ENCODE data around the gene BCL2L11.

The BCL2L11 gene

GRCh38 chr2:111143107-111143842 lies 22.6 kb downstream of the BCL2L11 start:
- DNase-seq = no peak

DNA sequence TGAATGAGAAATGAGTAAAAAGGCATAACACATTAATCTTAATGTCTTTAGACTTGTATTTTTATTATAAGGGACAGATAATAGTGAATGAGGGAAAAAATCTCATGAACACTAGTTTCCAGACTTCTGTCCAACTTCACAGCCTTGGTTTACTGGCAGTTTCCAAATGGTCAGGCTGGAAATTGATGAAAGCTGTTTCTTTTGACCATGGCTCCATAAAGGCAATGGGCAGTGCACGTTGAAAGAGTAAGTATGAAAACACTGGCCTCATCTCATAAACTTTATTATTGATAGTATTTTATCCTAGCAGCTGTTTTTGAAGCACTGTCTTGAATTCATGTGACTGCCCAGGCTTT lies 23.1 kb downstream of the BCL2L11 start:
- DNase-seq = no peak

DNA sequence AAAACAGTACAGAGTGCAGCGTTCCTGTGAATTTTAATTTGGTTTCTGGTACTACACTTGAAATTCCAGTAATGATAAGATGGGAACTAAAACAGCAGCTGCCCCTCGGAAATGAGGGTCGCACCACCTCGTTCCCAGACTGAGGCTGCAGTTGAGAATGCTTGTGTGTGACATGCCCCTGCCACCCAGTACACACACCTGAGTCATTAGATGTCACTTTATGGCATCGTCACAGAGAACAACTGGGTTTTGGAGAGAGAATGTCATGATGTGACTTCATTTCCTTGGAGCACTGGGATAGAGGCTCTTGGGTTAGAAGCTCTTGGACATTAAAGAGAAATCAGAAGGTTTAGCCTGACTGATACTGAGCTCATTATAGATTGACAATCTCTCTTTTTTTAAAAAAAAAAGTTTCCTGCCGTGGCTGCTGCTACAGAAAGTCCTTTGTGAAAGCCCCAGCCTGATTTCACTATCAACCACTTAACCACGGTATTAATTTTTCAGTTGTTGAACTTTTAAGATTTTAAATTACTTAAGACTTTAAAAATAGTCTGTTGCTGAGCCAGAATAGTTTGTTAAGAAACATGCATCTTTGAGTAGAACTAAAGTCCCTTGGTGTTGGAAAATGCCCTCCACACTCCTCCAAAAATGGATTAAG lies 24.5 kb downstream of the BCL2L11 start:
- no peak for DNase-seq

DNA sequence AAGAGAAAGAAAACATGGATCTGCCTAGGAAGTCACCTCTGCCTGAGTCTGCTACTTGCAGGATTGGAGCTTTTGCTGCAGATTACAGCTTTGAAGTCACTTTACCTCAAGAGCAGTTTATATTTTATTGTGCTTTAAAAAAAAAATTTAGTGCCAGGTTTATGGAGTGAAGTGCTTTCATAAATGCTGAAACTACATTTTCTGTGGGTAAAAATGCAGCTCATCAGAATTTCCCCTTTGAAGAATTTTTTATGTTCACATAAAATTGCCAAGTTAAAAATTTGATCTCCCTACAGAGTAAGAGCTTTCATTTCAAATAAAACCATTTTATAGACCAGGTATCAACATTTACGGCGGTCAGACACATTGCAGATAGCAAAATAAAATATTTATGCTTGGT lies 25.2 kb downstream of the BCL2L11 start:
- DNase-seq = no peak

DNA sequence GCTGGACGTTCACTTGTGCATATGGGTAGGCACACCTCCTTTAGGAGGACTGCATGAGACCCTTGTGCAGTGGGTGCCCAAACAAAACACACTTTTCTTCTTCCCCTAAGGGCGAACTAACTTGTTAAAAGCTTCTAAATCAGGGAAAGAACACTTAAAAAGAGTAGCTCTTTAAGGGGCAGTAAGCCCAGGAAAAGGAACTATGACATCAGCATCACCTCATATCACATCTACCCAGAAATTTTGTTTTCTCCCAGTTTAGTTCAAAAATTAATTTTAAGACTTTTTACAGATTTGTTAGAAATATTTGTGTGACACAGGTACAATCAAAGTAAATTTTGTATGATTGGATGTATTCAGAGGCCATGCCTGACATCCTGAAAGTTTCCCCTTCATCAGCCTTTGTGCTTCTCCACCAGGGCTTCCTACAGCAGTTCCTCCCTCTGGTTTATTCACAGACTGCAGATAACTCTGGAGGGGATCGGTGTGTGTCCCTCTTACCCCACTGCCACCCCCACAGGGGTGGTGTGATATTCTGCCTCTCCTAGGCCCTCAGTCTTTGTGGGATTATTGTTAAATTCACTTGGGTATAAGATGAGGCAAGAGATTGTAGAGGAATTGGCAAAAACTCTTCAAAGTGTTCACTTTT lies 27.6 kb downstream of the BCL2L11 start:
- DNase-seq = no peak

GRCh38 chr2:111148925-111149324 lies 28.2 kb downstream of the BCL2L11 start:
- DNase-seq = no peak

DNA sequence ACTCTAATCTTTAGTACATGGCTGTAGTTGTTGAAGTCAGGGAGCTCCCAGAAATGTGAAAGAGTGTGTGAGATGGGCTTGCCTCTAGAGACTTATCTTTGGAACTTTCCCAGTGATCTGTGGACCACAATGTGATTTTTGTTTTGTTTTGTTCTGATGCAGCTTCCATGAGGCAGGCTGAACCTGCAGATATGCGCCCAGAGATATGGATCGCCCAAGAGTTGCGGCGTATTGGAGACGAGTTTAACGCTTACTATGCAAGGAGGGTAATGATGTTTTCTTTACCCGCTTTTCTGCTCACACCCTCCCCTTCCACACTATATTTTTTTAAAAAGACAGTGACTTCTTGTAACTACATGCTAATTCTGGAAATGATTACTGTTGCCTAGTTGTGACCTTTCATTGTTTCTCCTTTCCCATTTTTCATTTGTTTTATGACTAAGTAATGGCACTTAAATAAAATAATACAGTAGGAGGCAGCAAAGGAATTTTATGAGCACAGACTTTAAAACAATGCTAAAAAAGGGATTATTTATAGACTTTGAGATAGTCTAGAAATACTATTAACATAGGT lies 29.3 kb downstream of the BCL2L11 start:
- peak; percentile 17 for DNase-seq

- no peak for DNase-seq
These were observed 34.0 kb downstream of the BCL2L11 start for GRCh38 chr2:111154758-111155157.

DNA sequence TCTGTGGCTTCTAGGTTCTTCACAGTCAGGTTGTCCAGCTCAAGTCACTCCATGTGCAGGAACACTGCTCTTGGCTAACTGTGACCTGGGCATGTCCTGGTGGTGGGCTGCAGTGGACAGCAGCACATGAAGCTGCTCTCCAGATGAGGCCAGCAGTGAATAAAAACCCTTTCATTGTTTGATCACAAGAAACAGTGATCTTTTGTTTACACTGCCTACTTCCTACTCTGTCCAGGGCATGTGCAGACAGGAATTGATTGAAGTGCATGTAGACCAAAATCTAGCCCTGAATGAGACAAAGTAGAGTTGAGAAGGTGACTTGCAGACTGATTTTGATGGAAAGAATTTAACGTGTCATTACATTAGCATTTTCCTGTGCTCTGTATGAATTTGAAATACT lies 34.9 kb downstream of the BCL2L11 start:
- DNase-seq = peak; percentile 54

DNA sequence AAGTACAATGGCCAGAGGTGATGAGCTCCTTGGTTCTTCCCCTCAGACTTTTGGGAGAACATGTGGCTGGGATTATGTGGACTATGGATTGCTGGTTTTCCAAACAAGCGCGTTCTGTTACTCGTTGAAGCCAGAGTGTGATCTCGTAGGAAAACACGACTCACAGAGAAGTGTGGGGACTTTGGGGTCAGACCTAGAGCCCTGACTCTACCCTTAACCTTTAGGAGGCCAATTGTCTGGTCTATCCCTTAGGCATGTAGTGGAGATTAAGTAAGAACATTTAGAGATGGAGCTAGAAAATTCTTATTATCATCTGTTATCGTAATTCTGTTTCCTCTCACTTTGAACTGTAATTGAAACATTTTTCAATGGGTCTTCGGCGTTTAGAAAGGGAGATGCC lies 35.8 kb downstream of the BCL2L11 start:
- DNase-seq = no peak

- no peak for DNase-seq
These were observed 36.5 kb downstream of the BCL2L11 start for GRCh38 chr2:111157071-111157661.

GRCh38 chr2:111157798-111158197 lies 37.1 kb downstream of the BCL2L11 start:
- no peak for DNase-seq

DNA sequence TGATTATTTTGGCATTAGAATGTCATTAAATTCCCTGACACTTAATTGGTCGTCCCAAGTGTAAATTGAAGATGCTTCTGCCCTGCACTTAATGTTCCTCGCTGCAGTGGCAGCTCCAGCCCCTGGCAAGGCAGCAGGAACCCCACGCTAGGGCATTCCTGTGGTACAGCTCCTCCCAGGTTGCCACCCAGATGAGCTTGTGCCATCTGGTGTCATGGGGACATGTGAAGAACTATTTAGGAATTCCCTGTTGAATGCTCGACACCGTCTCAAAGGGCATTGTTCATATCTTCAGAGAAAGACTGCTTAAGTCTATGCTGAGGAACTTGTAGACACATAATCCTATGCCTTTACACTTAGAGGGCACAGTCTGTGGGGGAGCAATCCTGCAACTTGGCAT lies 38.9 kb downstream of the BCL2L11 start:
- DNase-seq = peak; percentile 58

DNA sequence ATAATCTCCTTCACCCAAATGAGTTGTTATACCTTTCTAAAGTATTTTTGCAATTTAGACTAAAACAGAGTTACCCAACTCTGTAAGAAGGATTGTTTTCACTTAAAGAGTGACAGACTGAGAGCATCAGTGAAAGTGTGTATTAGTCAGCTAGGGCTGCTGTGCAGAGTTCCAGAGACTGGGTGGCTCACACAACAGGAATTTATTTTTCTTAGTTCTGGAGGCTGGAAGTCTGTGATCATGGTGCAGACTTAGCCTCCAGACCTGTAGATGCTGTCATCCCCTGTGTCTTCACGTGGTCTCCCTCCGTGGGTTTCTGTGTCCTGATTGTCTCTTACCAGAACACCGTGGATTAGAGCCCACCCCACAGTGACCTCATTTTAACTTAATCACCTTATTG lies 40.0 kb downstream of the BCL2L11 start:
- peak; percentile 95 for DNase-seq

DNA sequence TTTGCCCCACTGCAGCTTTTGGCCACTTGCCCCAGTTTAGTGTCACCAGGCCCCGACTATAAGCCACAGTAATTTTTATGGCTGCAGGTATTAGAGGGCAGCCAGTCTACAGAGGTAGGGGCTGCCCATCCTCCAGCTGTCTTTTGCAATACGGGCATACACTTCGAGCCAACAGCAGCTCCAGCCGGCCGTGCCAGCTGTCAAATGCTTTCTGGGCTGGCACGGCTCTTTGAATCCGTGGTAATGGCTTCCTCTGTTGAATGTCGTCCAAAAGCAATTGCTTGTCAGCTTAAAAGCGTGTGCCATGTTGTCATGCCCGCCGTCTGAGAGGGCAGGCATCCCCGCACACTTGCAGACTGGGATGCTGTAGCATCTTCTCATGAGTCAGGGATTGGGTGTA lies 41.3 kb downstream of the BCL2L11 start:
- no peak for DNase-seq

GRCh38 chr2:111162718-111163331 lies 42.1 kb downstream of the BCL2L11 start:
- no peak for DNase-seq

DNA sequence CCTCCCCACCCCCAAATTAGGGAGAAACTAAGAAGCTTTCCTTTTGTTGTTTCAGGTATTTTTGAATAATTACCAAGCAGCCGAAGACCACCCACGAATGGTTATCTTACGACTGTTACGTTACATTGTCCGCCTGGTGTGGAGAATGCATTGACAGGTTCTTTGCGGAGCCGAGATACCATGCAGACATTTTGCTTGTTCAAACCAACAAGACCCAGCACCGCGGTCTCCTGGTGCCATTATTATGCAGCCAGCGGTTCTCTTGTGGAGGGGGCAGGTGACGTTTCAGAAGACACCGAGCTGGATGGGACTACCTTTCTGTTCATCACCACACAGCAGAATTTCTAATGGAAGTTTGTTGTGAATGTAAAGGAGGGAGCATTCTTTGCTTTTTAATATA lies 43.4 kb downstream of the BCL2L11 start:
- no peak for DNase-seq

DNA sequence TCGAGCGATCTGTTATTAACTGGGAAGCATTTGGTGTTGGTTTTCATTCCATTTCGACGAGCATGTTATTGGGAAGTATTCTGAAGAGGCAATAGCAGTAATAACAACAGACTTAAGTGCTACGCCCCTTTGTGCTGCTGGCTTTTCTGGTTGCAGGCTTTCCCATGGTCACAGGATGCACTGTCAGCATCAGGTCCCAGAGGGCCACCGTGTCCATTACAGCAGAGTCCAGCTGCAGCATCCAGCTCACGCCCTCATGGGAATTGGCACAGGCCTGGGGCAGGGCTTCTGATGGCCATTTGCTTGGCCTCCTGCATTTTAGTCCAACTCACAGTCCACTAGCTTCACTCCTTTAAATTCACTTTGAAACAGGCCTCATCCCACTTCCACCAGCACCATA lies 44.4 kb downstream of the BCL2L11 start:
- DNase-seq = peak; percentile 35

GRCh38 chr2:111166115-111166514 lies 45.4 kb downstream of the BCL2L11 start:
- no peak for DNase-seq

- DNase-seq = no peak
These were observed 46.6 kb downstream of the BCL2L11 start for GRCh38 chr2:111167076-111167862.

DNA sequence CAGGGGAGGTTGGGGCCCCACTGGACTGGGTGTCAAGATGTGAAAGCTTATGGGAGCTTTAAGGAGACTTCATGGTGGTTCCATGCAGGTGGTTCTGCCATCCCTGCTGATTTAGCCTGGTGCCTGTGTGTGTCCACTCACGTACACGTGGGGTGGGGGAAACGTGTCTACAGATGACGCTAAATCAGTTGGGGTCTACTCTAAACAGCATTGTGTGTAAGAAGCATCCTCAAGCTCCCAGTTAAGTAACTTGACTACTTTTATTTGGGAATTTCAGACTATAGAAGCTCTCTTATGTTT lies 47.1 kb downstream of the BCL2L11 start:
- DNase-seq = no peak

Measured in fibroblast of skin of back (primary cell).